GOT3 (cell line): ENCODE data around the gene FHIT.

Experiments
- DNase-seq: peaks from one replicate; lab custom pipeline; 2025; ENCODE audit warnings: mixed read lengths; lab: John Stamatoyannopoulos, UW

Gene FHIT

DNA sequence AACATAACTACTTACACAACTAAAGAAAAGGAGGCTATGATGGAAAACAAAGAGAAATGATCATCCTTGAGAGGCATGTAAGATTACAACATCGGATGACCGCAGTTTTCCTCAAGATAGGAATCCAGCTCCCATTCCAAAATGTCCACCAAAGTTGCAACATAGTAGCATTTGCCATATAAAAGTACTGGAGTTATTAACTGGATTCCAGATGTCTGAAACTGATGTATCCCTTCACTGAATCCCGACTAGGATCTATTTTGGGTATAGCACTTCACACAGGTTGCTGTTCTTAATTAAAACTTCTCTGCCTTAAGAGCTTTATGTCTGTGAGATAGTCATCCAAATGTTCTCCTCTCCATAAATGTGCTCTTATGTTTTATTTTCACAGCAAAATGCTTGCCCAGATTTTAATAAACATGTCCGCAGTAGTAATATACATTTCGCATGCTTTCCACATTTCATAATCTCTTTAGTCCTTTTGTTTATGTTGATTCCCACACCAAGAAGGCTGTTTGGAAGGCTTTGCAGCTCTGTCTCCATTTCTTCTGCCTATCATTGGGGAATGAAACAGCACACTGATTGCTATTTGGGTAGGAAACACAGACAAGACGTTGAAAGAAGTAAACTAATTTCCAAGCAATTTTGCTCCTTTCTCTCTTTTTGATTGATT is 1484.9 kb downstream of the FHIT start:
- no peak for DNase-seq

DNA sequence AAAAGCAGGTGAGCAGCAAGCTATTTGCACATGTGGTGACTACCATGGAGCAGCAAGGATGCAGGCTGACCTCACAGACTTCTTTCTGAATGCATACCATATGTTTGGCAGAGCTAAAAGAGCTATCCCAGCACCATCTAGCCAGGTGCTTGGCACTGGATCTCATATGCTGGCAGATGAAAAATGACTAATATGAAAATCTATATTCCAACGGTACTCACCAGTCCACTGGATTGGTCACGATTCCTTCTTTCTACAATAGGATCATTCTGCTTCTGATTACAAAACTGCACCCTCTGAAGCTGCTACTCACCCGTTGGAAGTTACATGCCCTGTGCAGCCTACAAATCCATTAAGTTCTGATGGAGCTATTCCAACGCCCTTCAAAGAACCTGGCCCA is 1487.1 kb downstream of the FHIT start:
- DNase-seq: no peak

DNA sequence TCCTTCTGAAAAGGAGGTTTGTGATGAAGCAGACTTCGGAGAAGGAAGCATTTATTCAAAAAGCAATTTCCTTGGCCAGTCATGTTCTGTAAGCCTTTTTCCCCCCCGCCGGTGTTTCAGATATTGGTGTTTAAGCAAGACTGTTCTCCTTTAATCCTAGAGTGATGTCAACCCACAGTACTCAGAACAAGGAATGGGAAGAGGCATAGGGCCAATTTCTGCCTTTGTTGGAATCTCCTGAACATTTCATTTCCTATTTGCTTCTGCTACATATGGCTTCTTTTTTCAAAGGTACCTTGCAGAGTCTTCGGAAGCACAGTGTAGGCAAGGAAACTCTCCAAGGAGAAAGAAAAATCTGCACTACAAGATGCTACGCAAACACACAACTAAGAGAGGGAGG is 1488.3 kb downstream of the FHIT start:
- DNase-seq: no peak

DNA sequence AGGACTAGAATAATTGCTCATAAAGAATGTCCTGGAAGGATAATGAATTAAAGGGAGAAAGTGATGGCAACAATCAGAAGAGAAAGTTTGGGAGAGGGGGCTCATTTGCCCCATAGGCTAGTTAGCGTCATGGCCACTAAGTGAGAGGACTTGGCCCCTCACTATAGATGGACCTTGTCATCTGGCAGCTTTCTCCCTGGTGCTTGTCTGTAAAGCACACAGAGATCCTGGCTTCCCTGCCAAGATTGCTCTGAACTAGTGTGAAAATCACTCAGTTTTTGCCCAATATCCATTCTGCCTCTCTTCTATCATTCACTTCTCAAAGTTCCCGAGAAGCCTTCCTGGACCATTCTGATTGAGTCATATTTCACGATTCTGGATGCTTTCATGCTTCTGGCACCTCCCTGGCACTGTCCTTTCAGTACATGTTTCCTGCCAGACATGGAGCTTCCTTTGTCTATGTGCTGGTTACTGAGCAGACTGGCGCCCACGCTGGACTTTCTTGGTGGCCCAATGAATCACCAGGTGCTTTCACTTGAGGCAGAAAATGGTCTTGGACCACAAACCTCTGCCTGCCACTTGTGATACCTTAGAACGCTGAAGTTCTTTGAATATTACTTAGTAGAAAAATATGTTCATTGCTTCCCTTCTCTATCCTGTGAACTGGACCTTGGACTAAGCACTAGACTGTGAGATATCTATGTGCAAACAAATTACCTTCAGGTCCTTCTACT is 1491.8 kb downstream of the FHIT start:
- DNase-seq: no peak

DNA sequence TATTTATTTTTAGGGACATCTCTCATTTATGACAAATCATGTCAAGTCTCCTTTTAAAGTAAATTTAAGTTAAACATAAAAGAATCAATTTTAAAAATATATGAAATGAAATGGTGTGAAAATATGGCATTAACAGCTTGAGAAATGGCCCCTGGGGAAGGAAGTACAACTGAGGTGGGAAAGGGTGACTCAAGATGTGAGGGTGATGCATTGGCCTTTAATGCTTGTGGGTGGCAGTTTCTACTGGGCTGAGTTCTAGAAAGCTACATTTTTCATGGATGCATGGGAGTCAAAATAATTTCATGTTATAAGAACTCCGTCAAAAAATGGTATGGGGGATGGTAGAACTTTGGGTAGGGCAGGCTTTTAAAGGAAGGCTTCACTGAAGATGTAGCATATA is 1492.6 kb downstream of the FHIT start:
- no peak for DNase-seq

DNA sequence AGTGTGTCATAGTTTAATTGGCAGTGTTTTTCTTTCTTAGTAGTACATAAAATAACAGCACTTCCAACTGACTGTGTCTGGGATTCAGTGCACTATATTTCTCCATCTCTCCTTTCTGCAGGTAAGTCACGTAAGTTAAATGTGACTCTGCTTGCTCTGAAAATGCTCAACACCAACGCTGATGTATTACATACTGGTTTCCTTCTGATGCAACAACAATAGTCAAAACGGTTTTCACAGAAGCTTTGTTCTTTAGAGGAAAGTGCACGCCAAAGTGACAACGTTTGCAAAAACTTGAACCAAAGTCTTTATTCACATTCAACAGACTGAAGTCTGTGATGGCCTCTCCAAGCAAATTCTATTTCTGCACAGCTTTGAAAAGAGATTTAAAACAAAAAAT is 1494.3 kb downstream of the FHIT start:
- no peak for DNase-seq

DNA sequence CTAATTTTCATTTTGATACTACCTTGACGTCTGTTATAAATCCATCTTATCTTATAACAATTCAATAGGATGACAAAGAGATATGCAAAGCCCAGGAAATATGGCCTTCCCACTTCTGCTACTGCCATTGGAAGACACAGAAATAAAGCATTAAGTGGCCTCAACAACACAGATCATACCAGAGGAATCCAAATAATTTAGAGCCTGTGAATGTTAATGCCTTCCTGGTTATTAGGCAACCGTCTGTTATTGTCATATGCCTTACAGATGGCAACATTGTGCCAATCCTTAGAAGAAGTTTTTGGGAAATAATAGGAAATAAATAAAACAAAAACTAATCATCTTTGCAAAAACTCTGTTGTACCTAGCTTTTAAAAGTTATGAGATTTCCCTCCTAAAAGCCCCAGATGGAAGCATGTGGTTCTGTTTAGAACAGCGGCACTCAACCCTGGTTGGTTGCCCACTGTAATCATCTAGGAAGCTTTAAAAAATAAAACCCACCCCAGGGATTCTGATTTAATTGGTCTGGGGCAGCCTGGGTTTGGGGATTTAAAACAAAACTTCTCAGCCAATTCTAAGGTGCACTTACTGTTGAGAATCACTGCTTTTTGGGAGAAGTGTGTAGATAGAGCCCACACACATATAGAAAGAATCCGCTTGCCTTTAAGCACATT is 1496.7 kb downstream of the FHIT start:
- no peak for DNase-seq

DNA sequence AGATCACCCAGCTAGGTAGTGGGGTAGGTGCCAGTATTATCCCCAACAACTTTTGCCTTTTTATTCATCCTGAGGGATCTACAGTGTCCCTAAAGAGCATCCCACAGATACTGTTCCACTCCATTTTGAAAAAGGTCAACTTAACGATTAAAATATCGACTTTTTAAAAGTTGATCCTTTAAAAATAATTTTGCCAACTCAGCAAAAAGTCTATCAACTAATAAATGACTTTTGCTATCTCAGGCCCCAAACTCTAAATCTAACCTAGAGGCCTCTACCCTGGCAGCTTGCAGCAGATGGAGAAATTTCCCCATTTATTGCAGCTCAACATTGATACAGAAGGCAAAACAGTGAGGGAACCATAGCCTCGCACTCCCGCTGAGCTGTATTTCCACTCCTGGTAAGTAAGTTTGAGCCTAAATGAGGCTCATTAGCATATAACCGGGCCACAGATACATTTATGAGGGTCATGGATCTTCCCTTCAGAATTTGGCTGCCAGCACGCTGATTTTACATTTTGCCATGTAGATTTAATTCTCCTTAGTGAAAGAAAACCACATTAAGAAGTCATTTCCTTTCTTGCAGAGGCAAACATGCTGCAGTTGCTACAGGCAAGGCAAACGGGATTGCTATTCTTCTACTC is 1497.3 kb downstream of the FHIT start:
- DNase-seq: no peak

DNA sequence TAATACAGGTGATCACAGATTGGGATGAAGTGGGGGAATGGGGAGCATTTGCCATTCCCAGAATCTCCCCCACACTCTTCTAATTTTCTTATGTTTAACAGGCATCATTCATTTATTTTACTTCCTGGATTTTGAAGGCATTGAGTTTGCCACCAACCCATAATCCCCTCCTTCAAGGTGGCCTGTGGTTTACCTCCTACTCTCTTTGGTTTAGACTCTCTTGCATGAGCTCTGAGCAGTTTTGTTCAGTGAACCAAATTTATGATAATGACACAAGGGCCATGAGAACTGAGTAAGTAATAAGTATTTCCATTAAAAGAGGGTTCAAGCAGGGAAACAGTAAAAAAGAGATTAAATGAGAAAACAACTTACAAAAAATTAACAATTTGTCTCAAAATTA is 1498.3 kb downstream of the FHIT start:
- no peak for DNase-seq

DNA sequence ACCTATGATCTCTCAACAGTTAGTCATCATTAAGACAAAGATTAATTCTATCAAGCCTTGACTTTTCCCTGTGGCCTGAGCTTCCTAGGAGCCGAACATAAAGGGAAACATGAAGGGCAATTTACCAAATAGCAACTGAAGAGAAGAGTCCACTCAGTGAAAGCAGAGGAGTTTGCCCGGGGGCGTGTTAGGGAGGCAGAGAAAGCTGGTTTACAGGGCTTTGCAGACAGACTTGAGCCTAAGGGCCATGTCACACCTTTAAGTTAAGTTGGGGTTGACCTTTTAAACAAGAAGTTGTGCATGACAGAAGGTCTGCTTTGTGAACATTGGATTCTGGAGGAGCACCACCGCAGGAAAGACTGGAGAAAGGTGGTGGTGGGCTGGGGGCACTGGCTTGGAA is 1499.6 kb downstream of the FHIT start:
- no peak for DNase-seq

DNA sequence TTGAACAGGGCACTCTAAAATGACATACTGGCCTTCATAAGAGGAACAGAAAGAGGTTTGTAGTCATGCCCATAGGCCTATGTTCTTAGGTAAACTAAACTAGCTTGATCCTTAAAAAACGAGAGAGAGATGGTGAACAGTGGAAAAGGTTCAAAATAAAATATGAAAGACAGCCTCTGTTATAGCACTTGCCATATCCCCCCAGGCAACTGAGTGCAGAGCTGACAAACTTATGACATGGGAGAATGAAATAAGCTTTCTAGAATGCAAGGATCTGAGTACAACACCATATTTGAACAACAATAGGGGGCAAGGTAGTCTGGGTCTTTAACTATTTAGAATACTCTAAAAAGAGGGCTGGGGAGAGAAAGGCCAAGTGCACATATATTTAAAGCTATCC is 1500.9 kb downstream of the FHIT start:
- DNase-seq: no peak

DNA sequence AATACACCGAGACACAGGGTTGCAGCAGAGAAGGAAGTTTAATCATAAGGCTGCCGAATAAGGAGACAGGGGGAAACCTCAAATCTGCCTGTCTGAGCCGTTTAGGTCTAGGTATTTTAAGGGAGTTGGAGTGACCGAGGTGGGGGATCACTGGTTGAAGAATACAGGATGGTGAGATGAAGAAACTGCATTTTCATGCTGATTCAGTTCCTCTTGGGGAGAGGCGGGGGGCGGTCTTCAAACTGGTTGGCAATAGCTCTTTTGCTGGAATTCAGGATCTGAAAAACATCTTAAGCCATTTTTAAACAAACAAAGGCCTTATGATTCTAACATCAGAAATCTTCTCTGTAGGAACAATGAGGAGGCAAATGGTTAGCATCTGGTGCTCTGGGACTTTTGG is 1502.0 kb downstream of the FHIT start:
- DNase-seq: no peak

DNA sequence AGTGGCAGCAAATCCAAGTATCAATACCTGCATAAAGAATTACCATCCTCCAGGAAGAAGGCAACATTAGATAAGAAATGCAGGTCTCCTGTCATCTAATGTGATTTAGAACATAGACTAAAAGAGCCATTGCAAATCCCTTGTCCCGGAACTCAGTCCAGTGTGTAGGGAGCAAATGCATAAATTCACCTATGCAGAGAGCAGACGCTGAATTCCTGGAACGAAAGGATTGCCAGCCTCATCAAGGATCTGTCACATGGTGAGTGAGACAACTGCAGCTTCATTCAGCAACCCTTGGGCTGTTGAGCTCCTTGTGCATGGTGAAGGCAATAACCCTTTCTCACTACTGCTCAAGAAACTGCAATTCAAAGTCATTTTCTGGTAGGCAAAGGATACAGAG is 1504.7 kb downstream of the FHIT start:
- no peak for DNase-seq

DNA sequence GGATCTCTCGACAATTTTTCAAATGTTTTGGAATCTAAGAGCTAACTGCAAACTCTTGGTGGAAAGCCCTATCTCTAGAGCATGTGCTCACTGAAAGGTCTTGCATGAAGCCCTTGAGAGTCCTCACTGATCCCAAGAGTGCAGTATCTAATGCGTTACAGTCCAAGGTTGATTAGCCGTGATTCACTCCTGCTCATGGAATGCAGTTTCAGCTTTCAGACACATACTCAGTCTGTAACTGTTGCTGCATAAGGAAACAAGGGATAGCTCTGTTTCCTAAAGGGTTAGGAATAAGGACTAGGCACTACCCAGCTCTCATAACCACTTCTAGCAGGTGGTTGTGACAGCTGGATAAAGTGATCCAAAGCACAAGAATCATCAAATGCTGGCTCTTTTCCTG is 1514.0 kb downstream of the FHIT start:
- no peak for DNase-seq

DNA sequence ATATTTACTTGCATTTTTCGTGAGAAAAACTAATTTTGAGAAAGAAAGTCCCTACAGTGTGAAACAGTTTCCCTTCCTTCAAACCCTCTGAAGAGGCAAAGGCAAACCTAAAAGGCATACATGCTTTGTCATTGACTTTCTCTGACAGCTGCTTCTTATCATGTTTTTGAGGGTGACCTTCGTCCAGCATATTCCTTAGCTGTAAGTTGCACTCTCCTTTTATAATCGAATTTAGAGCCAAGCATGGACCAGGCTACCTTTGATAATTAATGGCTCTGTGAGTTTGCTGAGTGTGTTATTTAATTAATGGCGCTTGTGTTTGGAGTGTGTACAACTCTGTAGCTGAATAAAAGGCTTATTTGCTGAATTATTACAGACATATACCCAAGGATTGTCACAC is 1517.2 kb downstream of the FHIT start:
- DNase-seq: no peak

DNA sequence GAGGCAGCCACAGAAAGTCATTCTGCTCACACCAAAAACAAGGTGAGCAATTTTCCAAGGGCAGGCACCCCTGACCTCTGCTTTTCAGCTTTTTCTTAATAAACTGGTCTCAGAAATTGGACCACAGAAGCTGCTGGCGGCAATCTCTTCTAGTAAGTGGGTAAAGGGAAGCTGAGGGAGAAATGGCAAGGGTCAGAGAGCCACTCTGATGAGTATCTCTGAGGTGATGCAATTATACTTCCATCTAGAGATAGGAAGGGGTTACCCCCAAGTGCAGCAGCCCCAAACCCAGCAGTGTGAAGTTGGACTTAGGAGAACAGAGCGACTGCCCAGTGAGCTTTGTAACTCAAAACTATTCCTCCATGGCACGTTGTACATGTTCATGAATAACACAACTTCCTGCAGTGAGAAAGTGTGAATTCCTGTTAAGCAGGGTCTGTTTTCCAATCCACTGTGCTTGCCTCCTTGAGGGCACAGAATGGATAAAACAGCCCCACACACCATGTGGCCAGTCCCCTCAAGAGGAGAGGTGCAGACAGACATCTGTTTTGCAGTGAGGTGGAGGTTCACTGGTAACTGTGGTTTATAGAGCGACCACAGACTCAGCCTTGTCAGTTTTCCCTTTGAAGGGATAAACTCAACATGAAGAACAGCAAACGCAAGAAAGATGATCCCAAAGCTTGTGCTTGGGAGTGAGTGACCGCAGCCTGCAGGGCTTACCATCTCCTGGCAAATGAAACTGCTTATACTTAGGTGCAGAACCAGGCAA is 1518.0 kb downstream of the FHIT start:
- DNase-seq: no peak

DNA sequence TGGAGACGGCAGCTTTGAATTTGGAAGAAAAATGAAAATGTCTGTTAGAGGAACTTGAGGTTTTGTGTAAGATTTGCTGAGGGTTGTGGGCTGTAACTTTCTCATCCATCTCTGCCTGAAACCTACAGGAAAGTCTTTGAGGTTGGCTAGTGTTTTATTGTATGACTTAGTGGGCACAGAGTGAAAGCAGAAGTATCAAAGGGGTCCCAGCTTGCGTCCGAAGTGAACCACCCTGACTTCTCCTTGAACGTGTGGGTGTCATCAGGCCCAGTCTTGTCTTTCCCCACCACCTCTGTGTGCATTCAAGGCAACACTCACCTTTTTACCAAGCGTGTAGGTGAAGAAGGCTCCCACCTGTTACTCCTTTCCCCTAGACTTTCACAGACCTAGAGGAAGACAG is 1519.3 kb downstream of the FHIT start:
- DNase-seq: no peak

DNA sequence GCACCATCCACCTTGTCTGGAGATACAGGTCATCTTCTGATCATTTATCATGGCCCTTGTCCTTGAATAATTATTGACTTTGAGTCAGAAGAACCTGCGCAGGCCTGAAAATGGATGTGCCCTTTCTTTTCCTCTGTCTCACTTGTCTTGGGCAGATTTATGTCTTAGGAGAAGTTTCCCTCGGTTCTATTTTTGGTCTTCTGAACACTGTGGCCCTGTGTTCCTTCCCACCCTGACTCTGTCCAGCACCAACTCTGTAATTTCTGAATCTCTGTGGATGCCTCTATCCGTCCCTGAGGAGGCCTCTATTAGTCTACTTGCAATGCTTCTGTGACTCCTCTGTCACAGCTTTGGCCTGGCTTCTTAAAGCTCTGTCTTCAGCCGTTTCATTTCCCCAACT is 1520.7 kb downstream of the FHIT start:
- DNase-seq: no peak

DNA sequence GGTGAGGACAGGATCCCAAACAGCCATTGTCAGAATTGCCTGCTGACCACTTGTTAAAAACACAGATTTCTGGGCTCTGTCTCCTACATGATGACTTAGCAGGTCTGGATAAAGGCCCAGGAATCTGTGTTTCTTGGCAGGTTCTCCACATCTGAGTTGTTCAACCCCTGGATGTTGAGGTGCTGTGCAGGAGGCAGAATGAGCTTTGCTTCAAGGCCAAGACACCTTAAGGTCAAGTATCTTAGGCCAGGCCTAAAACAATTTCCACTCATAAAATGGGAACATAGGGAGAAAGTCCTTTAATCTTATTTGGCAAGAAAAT is 1522.7 kb downstream of the FHIT start:
- DNase-seq: no peak

DNA sequence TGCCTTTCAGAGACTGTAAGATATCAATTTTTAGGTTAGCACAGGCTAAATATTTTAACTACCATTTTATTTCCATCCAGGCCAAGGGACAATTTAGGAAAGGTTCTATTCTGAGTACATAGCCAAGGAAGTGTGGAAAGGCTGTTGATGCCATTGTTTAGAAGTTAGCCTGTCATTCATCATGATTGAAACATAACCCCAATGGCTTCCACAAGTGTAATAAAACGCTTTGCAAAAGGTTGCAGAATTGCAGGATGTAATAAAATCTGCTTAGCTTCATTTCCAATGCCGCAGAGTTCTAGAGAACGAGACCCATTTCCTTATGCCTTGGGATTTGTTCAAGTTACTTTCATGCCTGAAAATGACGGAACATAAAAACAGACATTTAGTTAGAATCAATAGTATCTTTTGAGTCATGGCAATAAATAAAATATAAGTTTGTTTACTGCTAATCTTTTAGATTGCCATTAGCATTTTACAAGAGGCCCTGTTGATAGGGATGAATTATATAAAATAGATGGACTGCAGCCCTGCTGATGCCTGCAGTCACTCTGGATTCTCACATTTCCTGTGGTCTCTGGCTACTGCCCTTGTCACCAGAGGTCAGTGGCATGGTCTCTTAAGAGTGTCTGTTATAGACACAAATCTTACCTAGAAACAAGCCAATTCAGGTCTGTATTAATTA is 1523.2 kb downstream of the FHIT start:
- no peak for DNase-seq

DNA sequence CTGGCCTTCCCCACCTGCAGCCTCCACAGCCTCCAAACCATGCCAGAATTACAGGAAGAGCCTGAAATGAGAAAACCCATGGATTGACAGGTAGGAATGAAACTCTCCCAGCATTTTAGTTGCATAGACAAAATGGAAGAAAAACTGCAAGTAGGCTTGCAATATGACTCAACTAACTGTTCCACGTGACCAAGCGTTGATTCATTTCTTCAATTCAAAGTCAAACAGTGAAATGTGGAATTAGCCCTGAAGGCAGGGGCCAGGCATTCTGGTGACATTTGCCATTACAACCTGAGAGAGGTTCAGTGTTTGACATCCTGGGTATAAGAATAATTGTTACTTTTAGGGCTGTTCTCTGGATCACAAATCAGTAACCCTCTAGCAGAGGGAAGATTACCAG is 1525.0 kb downstream of the FHIT start:
- no peak for DNase-seq
